ELF-1 (cell line): ENCODE measurements around the gene XPR1.

Experiments
- DNase-seq: peaks from one replicate; pipeline ENCODE4 v3.0.0-alpha.2; 2016; ENCODE audit warnings: low read depth, low spot score

Gene XPR1

GRCh38 chr1:180930687-180931086 lies 298.9 kb downstream of the XPR1 start:
- DNase-seq, result no peak

- DNase-seq, result no peak
Measured at GRCh38 chr1:180931529-180931928, 299.7 kb downstream of the XPR1 start.

GRCh38 chr1:180932378-180932777 lies 300.6 kb downstream of the XPR1 start:
- no peak for DNase-seq

GRCh38 chr1:180933141-180933540 lies 301.3 kb downstream of the XPR1 start:
- DNase-seq, result no peak

GRCh38 chr1:180934563-180934962 lies 302.7 kb downstream of the XPR1 start:
- no peak for DNase-seq

- DNase-seq, result peak; percentile 60
Measured at GRCh38 chr1:180935326-180936109, 303.7 kb downstream of the XPR1 start.

- no peak for DNase-seq
Measured at GRCh38 chr1:180936110-180937011, 304.5 kb downstream of the XPR1 start.

- no peak for DNase-seq
Measured at GRCh38 chr1:180937012-180937372, 305.2 kb downstream of the XPR1 start.

GRCh38 chr1:180937624-180938225 lies 305.9 kb downstream of the XPR1 start:
- no peak for DNase-seq

- DNase-seq, result no peak
Measured at GRCh38 chr1:180939073-180939710, 307.4 kb downstream of the XPR1 start.

- DNase-seq, result no peak
Measured at GRCh38 chr1:180939711-180940103, 307.9 kb downstream of the XPR1 start.
